NK-92 treated with Interleukin-12 subunit alpha and Interleukin-12 subunit beta, amount 100 ng/mL, for 24 hours (cell line): ENCODE data around the gene RPS27A.
"Not testable (repeated sequence)": the region's sequence is repeated elsewhere in the genome, so short reads cannot be mapped to it uniquely, and the experiment has no call there.

ENCODE experiments used
- DNase-seq: peaks from one replicate; lab custom pipeline; 2025; lab: John Stamatoyannopoulos, UW

Gene RPS27A

DNA sequence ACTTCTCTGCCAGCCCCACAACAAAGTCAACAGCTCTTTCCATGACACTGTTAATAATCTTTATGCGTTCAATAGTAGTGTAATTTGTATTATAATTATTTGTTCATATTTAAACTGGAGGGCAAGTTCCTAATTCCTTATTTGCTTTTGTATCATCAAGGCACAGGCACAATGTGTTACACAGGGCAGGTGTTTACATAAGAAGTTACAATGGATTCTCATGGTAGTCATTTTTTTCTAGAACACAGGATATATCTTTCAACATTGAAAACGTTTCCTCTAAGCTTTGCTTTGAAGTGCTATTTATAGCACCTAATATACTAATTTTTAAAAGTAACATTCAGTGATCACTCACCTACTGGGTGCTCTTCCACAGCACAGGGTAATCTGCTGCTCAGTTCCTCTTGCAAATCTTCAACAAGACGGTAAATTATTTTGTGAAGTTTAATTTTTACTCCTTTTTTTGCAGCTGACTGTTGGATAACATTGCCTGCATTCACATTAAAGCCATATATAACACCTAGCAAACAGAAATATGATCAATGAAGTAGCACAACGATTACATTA, 7.3 kb downstream of the RPS27A start:
- DNase-seq: no peak

GRCh38 chr2:55241582-55241981, 9.1 kb downstream of the RPS27A start:
- not testable (repeated sequence) for DNase-seq

- no peak for DNase-seq
Measured at GRCh38 chr2:55242617-55243016, 10.1 kb downstream of the RPS27A start.

DNA sequence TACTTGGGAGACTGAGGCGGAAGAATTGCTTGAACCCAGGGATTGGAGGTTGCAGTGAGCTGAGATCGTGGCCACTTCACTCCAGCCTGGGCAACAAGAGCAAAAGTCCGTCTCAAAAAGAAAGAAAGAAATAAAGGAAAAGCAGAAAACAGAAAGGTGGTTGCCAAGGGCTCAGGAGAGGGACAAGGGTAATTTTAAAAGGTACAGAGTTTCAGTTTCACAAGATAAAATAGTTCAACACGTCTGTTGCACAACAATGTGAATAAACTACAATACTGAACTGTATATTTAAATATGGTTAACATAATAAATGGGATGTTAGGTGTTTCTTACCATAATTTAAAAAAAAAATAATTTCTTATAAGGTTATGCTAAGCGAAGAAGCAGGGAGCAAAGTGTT, 12.9 kb downstream of the RPS27A start:
- no peak for DNase-seq

DNA sequence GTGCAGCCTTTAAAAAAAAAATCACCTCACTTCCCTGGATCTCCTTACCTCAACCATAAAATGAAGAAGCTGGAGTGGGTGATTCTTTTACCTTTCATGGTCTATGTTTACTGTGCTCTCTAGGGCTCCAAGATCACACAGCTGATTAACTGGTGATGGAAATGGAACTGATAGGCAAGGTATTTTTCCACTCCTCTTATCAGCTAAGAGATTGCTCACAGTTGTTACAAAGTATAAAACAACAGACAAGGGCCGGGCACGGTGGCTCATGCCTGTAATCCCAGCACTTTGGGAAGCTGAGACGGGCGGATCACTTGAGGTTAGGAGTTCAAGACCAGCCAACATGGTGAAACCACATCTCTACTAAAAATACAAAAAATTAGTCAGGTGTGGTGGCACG, 14.5 kb downstream of the RPS27A start:
- no peak for DNase-seq

DNA sequence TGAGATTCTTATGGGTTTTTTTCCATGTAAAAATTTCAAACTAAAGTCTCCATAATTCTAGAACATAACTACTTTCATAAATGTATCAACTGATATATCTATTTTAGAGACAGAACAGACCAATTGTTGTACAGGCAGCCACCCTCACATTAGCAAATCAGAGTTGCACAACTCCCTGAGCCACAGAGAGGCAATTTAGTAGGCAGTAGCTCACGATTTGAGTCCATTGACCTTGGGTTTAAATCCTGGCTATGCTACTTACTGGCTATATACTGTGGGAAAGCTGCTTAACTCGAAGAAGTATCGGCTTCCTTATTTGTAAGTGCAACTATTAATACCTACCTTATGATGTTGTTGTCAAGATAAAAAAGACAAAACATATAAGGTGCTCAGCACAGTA, 20.3 kb downstream of the RPS27A start:
- DNase-seq: no peak

DNA sequence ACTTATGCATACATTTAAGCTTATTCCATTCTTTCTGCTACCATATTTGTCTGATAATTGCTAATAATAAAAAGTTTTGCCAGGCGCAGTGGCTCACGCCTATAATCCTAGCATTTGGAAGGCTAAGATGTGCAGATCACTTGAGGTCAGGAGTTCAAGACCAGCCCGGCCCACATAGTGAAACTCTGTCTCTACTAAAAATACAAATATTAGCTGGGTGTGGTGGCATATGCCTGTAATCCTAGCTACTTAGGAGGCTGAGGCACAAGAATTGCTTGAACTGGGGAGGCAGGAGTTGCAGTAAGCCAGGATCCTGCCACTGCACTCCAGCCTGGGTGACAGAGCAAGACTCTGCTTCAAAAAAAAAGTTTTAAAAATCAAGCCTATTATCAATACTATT, 27.1 kb downstream of the RPS27A start:
- not testable (repeated sequence) for DNase-seq

DNA sequence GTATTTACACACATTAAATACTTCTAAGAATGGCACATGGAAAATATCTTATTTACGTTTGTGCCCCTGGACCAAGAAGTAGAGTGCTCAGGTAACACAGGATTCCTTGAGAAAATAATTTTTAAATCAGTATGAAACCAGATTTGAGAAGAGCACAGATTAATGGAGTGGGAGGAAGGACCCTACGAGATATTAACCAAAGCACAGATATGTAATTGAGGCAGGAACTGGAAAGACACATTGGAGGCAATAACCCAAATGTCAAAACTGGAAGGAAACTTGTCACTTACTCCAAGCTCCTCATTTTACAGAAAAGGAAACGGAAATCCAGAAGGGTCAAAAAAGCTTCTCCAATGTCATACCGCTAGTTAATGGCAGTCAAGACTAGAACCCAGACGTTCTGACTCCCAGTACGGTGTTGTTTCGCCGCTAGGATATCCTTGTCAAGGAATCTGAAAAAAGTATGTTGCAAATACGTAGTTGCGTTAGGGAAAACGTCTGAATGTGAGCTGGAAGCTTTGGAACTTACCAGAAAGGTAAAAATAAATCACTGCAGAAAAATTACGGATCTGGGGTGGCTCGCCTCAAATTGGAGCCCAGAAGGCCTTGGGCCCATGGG, 35.9 kb downstream of the RPS27A start:
- DNase-seq: no peak

- peak; percentile 86 for DNase-seq
Measured at GRCh38 chr2:55268907-55269644, 36.6 kb downstream of the RPS27A start, which contains the start of gene MTIF2. MTIF2 (minus strand) TSS chr2:55269231; CDS start chr2:55263858, 5,373 bp downstream.

- DNase-seq: no peak
Measured at GRCh38 chr2:55269645-55269990, 37.1 kb downstream of the RPS27A start.

DNA sequence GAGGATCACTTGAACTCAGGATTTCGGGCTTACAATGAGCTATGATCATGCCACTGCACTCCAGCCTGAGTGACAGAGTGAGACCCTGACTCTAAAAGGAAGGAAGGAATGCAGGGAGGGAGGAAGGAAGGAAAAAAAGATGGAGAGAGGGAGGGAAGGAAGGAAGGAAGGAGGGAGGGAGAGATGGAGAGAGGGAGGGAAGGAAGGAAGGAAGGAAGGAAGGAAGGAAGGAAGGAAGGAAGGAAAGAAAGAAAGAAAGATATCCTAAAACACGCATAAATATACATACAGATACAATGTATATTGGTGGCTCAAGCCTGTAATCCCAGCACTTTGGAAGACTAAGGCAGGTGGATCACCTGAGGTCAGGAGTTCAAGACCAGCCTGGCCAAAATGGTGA, 41.9 kb downstream of the RPS27A start:
- DNase-seq: not testable (repeated sequence)

DNA sequence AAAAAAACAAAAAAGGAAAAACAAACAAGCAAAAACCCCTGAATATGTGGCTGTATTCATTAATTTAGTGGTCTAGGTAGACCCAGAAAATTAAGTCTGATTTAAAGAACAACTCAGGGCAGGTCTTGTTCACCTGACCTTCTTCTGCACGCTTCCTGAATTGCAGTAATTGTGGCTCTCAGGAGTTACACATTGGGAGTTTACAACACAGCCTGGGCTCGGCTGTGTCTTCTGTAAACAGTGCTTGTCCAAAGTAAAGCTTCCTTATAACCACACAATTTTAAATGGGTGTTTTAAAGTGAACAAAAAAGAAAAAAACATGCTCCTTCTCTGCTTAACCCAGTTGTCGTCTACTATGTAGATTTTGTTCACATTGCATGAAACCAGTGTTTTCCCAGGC, 44.8 kb downstream of the RPS27A start:
- no peak for DNase-seq

GRCh38 chr2:55279214-55279835, 46.8 kb downstream of the RPS27A start:
- not testable (repeated sequence) for DNase-seq

- not testable (repeated sequence) for DNase-seq
Measured at GRCh38 chr2:55279859-55280424, 47.5 kb downstream of the RPS27A start.

- DNase-seq: not testable (repeated sequence)
Measured at GRCh38 chr2:55280851-55281546, 48.5 kb downstream of the RPS27A start.

DNA sequence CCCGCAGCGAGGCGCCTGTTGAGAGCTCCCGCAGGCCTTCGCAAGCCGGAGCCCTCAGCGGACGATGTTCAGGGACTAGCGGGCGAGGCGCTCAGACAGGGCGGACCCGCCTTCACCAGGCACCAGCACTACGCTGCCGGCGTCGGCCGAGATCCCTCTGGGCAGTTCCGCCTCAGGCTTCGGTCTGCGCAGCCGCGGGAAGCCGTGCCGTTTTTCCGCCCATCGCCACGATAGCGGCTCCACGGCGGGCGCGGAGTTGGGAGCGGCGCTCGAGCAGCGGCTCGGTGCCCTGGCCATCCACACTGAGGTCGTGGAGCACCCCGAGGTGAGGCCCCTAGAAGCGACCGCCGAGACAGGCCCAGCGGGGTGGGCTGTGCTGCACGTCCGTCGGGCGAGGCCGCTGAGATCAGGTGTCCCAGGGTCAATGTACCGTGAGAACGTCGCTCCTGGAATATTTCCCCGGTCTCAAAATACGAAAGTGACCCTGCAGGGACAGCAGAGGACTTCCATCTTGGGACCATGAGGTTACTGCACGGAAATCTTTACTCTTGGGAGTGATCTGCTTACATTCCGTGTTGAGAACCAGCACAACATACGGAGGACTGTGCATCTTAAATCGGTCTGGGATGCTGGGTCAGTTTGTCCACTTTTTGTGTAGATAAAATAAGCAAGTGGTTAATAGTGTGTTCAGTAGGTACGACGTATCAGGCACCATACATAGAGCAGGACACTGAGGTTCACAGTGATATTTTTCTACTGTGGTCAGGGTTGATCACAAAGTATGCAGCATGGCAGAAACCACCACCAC, 49.8 kb downstream of the RPS27A start:
- peak; percentile 69 for DNase-seq

DNA sequence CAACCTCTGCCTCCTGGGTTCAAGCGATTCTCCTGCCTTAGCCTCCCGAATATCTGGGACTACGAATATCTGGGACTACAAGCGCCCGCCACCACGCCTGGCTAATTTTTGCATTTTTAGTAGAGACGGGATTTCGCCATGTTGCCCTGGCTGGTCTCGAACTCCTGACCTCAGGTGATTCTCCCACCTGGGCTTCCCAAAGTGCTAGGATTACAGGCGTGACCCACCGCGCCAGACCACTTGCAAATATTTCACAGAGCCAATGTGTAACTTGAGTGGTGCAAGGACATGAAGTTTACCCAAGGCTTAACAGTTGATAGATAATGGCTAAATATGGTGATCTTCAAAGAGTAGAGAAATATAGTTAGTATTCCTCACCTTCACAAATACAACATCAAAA, 50.6 kb downstream of the RPS27A start:
- no peak for DNase-seq
